Measurements from ENCODE around the gene TCF12. TPM values are rescaled to one million over a fixed set of nuclear protein-coding genes. Genes with fewer than 3 reads are reported as not detected.

Gene TCF12
- total and polyA plus RNA-seq, 2 of the 8 experiments (the other 6 are each of a cell fraction or from before 2014, with no cell fraction given), result 85.8 to 101 TPM

DNA sequence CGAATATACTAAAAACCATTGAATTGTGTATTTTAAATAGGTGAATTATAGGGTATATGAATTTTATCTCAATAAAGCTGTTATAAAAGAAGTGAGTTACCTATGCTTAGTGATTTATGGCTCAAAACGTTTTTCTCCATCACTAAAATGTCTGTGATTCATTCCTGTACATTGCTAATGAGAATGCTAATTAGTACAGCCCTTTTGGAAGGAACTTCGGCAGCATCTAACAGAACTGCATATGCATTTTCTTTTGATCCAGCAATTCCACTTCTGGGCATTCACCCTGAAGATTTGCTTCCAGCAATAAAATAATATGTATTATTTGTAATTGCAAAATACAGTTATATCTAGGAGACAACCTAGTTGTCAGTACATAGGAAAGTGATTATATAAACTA is 53.6 kb downstream of the TCF12 start:
- CTCF ChIA-PET (ENCODE audit: partially characterized antibody), result no interaction called here
- no peak overlapping the region for H3K56ac ChIP-seq (replicated peaks; ENCODE audit: insufficient read length, low read depth, low read length)

More for the DNA sequence above, 53.6 kb downstream of the TCF12 start:
- no peak overlapping the region for H2BK120ac ChIP-seq (replicated peaks; ENCODE audit: low read depth, low read length)
- H2BK12ac ChIP-seq (ENCODE audit: low read depth, low read length), result no peak overlapping the region
- peaks cover 10 to 93% of the 10 kb centered on the region in 2 experiments for H3K79me2 ChIP-seq (ENCODE audit: control insufficient read depth in 1 of 2, insufficient read depth in 2 of 2, low read length in 2 of 2)
- H3K4me2 ChIP-seq (ENCODE audit: insufficient read depth in 1 of 2, low read depth in 2 of 2, low read length in 2 of 2), result no peak overlapping the region
- peaks cover 2 to 10% of the 10 kb centered on the region in 2 experiments for H4K20me1 ChIP-seq (replicated peaks in 1 of 2; ENCODE audit: control insufficient read depth in 1 of 2, insufficient read depth in 2 of 2, low read length in 2 of 2)
- no peak overlapping the region for H3K4ac ChIP-seq (replicated peaks; ENCODE audit: insufficient read length, low read depth, low read length)
- H3K9me3 ChIP-seq (ENCODE audit: insufficient read depth in 2 of 2, low read depth in 1 of 2, low read length in 1 of 2), result no peaks in the 10 kb centered on the region
- POLR2A ChIA-PET (ENCODE audit: partially characterized antibody), result no interaction called here
- no peak overlapping the region for H4K8ac ChIP-seq (ENCODE audit: extremely low read depth, insufficient read depth, low read length)
- no peak overlapping the region for H3K27ac ChIP-seq (ENCODE audit: low read depth, low read length)
- H3K4me3 ChIP-seq (ENCODE audit: extremely low read depth in 1 of 4, insufficient read depth in 2 of 4, low read depth in 3 of 4, low read length in 4 of 4), result no peak overlapping the region
- no peak for TF ChIP-seq SAP30 (IDR thresholded peaks at IDR 0.05; ENCODE audit: insufficient read depth, insufficient replicate concordance, low read length)
- H3K18ac ChIP-seq (ENCODE audit: extremely low read depth, low read length), result no peak overlapping the region
- no peaks in the 10 kb centered on the region for H3K79me1 ChIP-seq (ENCODE audit: low read depth, low read length)
- no peak overlapping the region for H3K9ac ChIP-seq (replicated peaks in 1 of 4; ENCODE audit: extremely low read depth in 1 of 4, low read depth in 3 of 4, low read length in 3 of 4)
- FAIRE-seq, result no peak
- H4K5ac ChIP-seq (ENCODE audit: insufficient read length, low read depth, low read length), result no peak overlapping the region
- no peak overlapping the region for H2AFZ ChIP-seq (ENCODE audit: low read length)
- H4K91ac ChIP-seq (replicated peaks; ENCODE audit: insufficient read length, low read length), result no peak overlapping the region
- H3K4me1 ChIP-seq (replicated peaks in 1 of 4; ENCODE audit: control insufficient read depth in 3 of 4, insufficient read depth in 4 of 4, low read length in 3 of 4), result peaks cover 0 to 9% (median 2%) of the 10 kb centered on the region in 4 experiments; a peak in 3 of 7 replicates
- no peak overlapping the region for H2BK15ac ChIP-seq (ENCODE audit: low read length)
- H3K23me2 ChIP-seq (ENCODE audit: low read depth, low read length), result no peaks in the 10 kb centered on the region; the same call in 1 of the 2 replicates
- no peaks in the 10 kb centered on the region for H3K27me3 ChIP-seq (replicated peaks in 1 of 4; ENCODE audit: control insufficient read depth in 3 of 4, extremely low read depth in 1 of 4, insufficient read depth in 3 of 4, low read length in 3 of 4)
- WGBS, 2 experiments (ENCODE audit: extremely low coverage in 1 of 2, insufficient coverage in 1 of 2, insufficient read length in 1 of 2, insufficient replicate concordance in 2 of 2, low coverage in 1 of 2, low lambda C conversion rate in 2 of 2, missing lambda C conversion rate in 1 of 2), result 66% methylated on average over 3 of the region's 3 CpGs; no CpG with 5 or more reads in 1 of the 2 experiments
- H2BK5ac ChIP-seq (ENCODE audit: low read depth, low read length), result no peak overlapping the region
- no peak overlapping the region for H3K14ac ChIP-seq (ENCODE audit: insufficient read length)
- DNase-seq (ENCODE audit: low read depth in 1 of 2, low spot score in 2 of 2), result no peak
- H2BK20ac ChIP-seq (ENCODE audit: low read length), result no peak overlapping the region
- H3K36me3 ChIP-seq (ENCODE audit: control insufficient read depth in 2 of 4, insufficient read depth in 4 of 4, low read length in 3 of 4), result no peaks in the 10 kb centered on the region
- no peak overlapping the region for H2AK5ac ChIP-seq (ENCODE audit: low read depth, low read length)
- no peak overlapping the region for H3K23ac ChIP-seq (ENCODE audit: insufficient read length)
